Trophoblast cell (in vitro differentiated cells and primary cell): ENCODE data around the gene CCDC182.

Experiments used
- DNase-seq, 2 donors: peaks; one replicate each; pipeline ENCODE4 v3.0.0-alpha.2; 2016
- H2AFZ ChIP-seq: 2 replicates; pipeline ENCODE4 v1.6.1; 2013; ENCODE audit warnings: low read length, moderate library complexity, mild to moderate bottlenecking; ENCODE audit not compliant: insufficient read depth, poor library complexity
- H2AK5ac ChIP-seq: 2 replicates; pipeline ENCODE4 v1.6.1; 2013; ENCODE audit warnings: mild to moderate bottlenecking, low read length
- H2BK120ac ChIP-seq: 2 replicates; pipeline ENCODE4 v1.6.1; 2013; ENCODE audit warnings: low read length, mild to moderate bottlenecking, moderate library complexity; ENCODE audit not compliant: insufficient read depth, poor library complexity
- H2BK12ac ChIP-seq: 2 replicates; pipeline ENCODE4 v1.6.1; 2013; ENCODE audit warnings: mild to moderate bottlenecking, low read length, moderate library complexity
- H2BK5ac ChIP-seq: 2 replicates; pipeline ENCODE4 v1.6.1; 2013; ENCODE audit warnings: low read length, low read depth, moderate library complexity, mild to moderate bottlenecking; ENCODE audit not compliant: poor library complexity
- H3K14ac ChIP-seq: 2 replicates; pipeline ENCODE4 v1.6.1; 2013; ENCODE audit warnings: mild to moderate bottlenecking, low read length
- H3K18ac ChIP-seq: 2 replicates; pipeline ENCODE4 v1.6.1; 2013; ENCODE audit warnings: mild to moderate bottlenecking, low read length
- H3K23ac ChIP-seq: 2 replicates; pipeline ENCODE4 v1.6.1; 2013; ENCODE audit warnings: low read length
- H3K27ac ChIP-seq: 2 replicates; pipeline ENCODE4 v1.5.1; 2013; ENCODE audit warnings: low read depth, mild to moderate bottlenecking, inconsistent platforms, low read length, moderate library complexity
- H3K27me3 ChIP-seq: 2 replicates; pipeline ENCODE4 v1.6.1; 2013; ENCODE audit warnings: inconsistent platforms, mild to moderate bottlenecking, low read length, moderate library complexity; ENCODE audit not compliant: insufficient read depth
- H3K36me3 ChIP-seq, 2 experiments: 1 replicate in 1 of 2; 2 replicates in 1 of 2; pipeline ENCODE4 v1.6.1; 2013; ENCODE audit warnings: low read length in 2 of 2, mild to moderate bottlenecking in 2 of 2, moderate library complexity in 1 of 2; ENCODE audit not compliant: insufficient read depth in 2 of 2, control insufficient read depth in 1 of 2
- H3K4ac ChIP-seq: 2 replicates; pipeline ENCODE4 v1.6.1; 2013; ENCODE audit warnings: low read depth, mild to moderate bottlenecking, low read length, moderate library complexity
- H3K4me1 ChIP-seq, 2 experiments: 1 replicate in 1 of 2; 2 replicates in 1 of 2; pipeline ENCODE4 v1.6.1; 2013; ENCODE audit warnings: low read length in 2 of 2, mild to moderate bottlenecking in 2 of 2, moderate library complexity in 1 of 2; ENCODE audit not compliant: insufficient read depth in 2 of 2, control insufficient read depth in 1 of 2
- H3K4me2 ChIP-seq: 2 replicates; pipeline ENCODE4 v1.6.1; 2013; ENCODE audit warnings: inconsistent platforms, mild to moderate bottlenecking, low read length, moderate library complexity
- H3K4me3 ChIP-seq: 2 replicates; pipeline ENCODE4 v1.5.1; 2013; ENCODE audit warnings: mild to moderate bottlenecking, low read depth, low read length, inconsistent platforms
- H3K79me1 ChIP-seq: one replicate; pipeline ENCODE4 v1.6.1; 2013; ENCODE audit warnings: low read length
- H3K79me2 ChIP-seq: 2 replicates; pipeline ENCODE4 v1.6.1; 2013; ENCODE audit warnings: low read length, mild to moderate bottlenecking; ENCODE audit not compliant: control insufficient read depth, insufficient read depth, poor library complexity
- H3K9ac ChIP-seq: 2 replicates; pipeline ENCODE4 v1.6.1; 2013; ENCODE audit warnings: mild to moderate bottlenecking, low read length
- H3K9me3 ChIP-seq: 2 replicates; pipeline ENCODE4 v1.6.1; 2013; ENCODE audit warnings: low read depth, mild to moderate bottlenecking, control low read depth, inconsistent platforms, low read length; ENCODE audit not compliant: insufficient read depth
- H4K12ac ChIP-seq: 2 replicates; pipeline ENCODE4 v1.6.1; 2013; ENCODE audit warnings: low read depth, mild to moderate bottlenecking, low read length, moderate library complexity
- H4K8ac ChIP-seq: 2 replicates; pipeline ENCODE4 v1.6.1; 2013; ENCODE audit warnings: low read depth, mild to moderate bottlenecking, low read length, moderate library complexity
- H4K91ac ChIP-seq: one replicate; pipeline ENCODE4 v1.6.1; 2013; ENCODE audit warnings: low read depth, mild to moderate bottlenecking, low read length, moderate library complexity
- WGBS: extraction: QIAGEN DNeasy Blood & Tissue Kit; methylation state at CpG from one replicate; pipeline ENCODE4 v1.1.7; 2013; ENCODE audit warnings: missing lambda C conversion rate; ENCODE audit not compliant: insufficient read length, insufficient coverage; ENCODE audit errors: extremely low coverage; 5-methylcytosine and 5-hydroxymethylcytosine counted together

CCDC182 gene

DNA sequence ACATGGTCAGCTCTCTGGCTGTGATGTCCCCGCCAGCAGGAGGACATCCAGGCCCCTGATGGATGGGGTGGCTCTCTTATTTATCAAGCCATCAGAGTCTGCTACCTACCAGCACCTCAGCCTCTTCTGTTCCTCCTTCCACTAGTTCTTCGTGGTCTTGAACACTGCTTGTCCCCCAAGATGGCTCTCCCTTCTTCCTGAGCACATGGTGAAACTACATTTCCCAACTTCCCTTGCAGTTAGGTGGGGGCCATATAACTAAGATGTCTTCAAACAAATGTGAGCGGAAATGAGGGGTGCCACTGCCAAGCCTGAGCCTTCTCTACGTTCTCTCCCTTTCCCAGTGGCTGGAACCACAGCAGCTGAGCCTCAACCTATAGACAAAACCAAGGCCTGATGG is 29.8 kb upstream of the CCDC182 start:
- DNase-seq: no peak
- no peak overlapping the region for H3K4ac ChIP-seq
- H2BK120ac ChIP-seq: no peak overlapping the region

DNA sequence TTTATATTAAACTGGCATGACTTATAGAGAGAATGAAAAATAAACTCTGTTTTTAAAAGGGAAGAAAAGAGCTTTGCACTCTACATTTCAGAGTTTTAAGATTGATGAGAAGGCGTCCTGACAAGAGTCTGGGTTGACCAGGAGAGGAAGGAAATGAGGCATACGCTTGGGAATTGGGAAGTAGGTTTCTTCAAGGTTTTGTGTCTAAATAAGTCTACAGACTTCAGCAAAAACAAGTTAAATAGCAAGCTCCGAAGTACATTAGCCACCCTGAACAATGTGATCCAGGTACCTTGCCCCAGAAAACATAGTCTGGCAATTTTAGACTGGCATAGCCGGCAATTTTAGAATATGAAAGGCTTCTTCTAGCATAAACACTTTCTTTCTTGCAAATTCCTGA is 28.5 kb upstream of the CCDC182 start:
- Histone ChIP-seq H3K23ac (no peak overlapping the region), H3K9me3 (no peaks in the 10 kb centered on the region), H2AFZ (no peak overlapping the region), H3K4me2 (no peak overlapping the region), H2AK5ac (no peak overlapping the region), H2BK5ac (no peak overlapping the region), H3K79me1 (no peaks in the 10 kb centered on the region), H2BK12ac (no peak overlapping the region), H3K4ac (no peak overlapping the region), H3K4me3 (no peak overlapping the region), H3K27me3 (no peaks in the 10 kb centered on the region), H4K91ac (no peak overlapping the region), H3K9ac (no peak overlapping the region), H3K4me1 (peaks cover 2 to 8% of the 10 kb centered on the region in 2 experiments), H4K12ac (no peak overlapping the region), H3K79me2 (no peaks in the 10 kb centered on the region), H3K36me3 (no peaks in the 10 kb centered on the region), H3K14ac (no peak overlapping the region), H4K8ac (no peak overlapping the region), H3K18ac (no peak overlapping the region), H2BK120ac (no peak overlapping the region), H3K27ac (no peak overlapping the region)
- no peak for DNase-seq
- WGBS: no CpG with 5 or more reads among the region's 4 CpGs

More for the DNA sequence above, 29.8 kb upstream of the CCDC182 start:
- no peak overlapping the region for H4K8ac ChIP-seq
- H3K36me3 ChIP-seq: no peaks in the 10 kb centered on the region
- no peak overlapping the region for H3K27ac ChIP-seq
- no peak overlapping the region for H4K12ac ChIP-seq
- H2AK5ac ChIP-seq: no peak overlapping the region
- no peak overlapping the region for H3K4me2 ChIP-seq
- H3K79me1 ChIP-seq: no peaks in the 10 kb centered on the region
- no CpG with 5 or more reads among the region's 4 CpGs for WGBS
- no peak overlapping the region for H3K4me3 ChIP-seq
- H3K4me1 ChIP-seq: peaks cover 2 to 8% of the 10 kb centered on the region in 2 experiments
- H3K27me3 ChIP-seq: no peaks in the 10 kb centered on the region
- no peak overlapping the region for H2BK12ac ChIP-seq
- H3K23ac ChIP-seq: no peak overlapping the region
- no peaks in the 10 kb centered on the region for H3K9me3 ChIP-seq
- H3K79me2 ChIP-seq: no peaks in the 10 kb centered on the region
- H3K14ac ChIP-seq: no peak overlapping the region
- no peak overlapping the region for H2BK5ac ChIP-seq
- no peak overlapping the region for H3K18ac ChIP-seq
- no peak overlapping the region for H3K9ac ChIP-seq
- no peak overlapping the region for H2AFZ ChIP-seq
- no peak overlapping the region for H4K91ac ChIP-seq

DNA sequence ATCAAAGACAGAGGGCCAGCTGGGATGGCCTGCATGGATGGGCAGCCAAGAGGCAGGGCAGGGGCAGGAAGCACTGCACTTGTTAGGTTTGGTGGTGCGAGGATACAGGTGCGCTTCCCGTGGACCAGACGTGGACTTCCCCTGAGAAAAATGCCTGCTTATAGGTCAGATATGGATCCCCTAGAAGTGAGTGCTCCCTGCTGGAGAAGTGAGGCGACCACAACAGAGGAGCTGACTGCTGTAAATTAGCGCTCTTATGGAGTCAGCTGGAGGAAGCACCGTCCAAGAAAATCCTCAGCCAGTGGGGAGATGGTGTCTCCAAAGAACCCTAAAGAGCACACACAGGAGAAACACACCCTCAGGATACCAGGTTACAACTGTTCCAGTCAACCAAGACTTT is 27.7 kb upstream of the CCDC182 start:
- Histone ChIP-seq H2BK5ac (peak overlapping the region; percentile 4), H3K36me3 (no peaks in the 10 kb centered on the region), H3K14ac (peak overlapping the region; percentile 6), H3K4me3 (no peak overlapping the region), H3K79me2 (no peaks in the 10 kb centered on the region), H2BK12ac (peak overlapping the region; percentile 32), H2AK5ac (no peak overlapping the region), H3K9ac (no peak overlapping the region), H4K8ac (no peak overlapping the region), H4K12ac (no peak overlapping the region), H4K91ac (peak overlapping the region; percentile 74), H3K4me1 (peaks cover 4 to 8% of the 10 kb centered on the region in 2 experiments), H2BK120ac (peak overlapping the region; percentile 14), H2AFZ (no peak overlapping the region), H3K27ac (no peak overlapping the region), H3K4ac (no peak overlapping the region), H3K23ac (no peak overlapping the region), H3K9me3 (no peaks in the 10 kb centered on the region), H3K18ac (no peak overlapping the region), H3K27me3 (no peaks in the 10 kb centered on the region), H3K79me1 (no peaks in the 10 kb centered on the region), H3K4me2 (no peak overlapping the region)
- no CpG with 5 or more reads among the region's 7 CpGs for WGBS
- DNase-seq: no peak

DNA sequence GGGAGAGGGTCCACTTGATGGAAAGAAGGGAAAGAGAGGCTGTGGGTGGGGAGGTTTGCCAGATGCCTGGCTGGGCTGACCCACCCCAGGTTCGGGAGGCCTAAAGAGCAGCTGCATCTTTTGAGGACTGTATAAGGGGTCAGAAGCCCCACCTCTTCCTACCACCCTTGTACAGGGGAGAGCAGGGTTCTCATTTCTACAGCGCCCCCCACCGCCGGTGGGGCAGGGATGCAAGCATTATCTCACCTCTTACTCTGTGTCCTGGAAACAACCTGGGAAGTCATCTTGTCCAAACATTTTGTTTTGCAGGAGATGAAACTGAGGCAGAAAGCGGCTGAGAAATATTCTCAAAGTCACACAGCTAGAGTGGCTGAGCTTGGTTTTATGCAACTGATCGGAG is 22.5 kb upstream of the CCDC182 start:
- Histone ChIP-seq H3K18ac (no peak overlapping the region), H4K8ac (no peak overlapping the region), H3K4me2 (no peak overlapping the region), H3K27ac (no peak overlapping the region), H3K27me3 (no peaks in the 10 kb centered on the region), H2BK120ac (no peak overlapping the region), H3K4ac (no peak overlapping the region), H3K4me1 (peaks cover 3 to 4% of the 10 kb centered on the region in 2 experiments), H3K14ac (no peak overlapping the region), H4K91ac (no peak overlapping the region), H3K4me3 (no peak overlapping the region), H3K36me3 (no peaks in the 10 kb centered on the region), H3K23ac (no peak overlapping the region), H2BK5ac (no peak overlapping the region), H4K12ac (no peak overlapping the region), H2AK5ac (no peak overlapping the region), H3K79me1 (no peaks in the 10 kb centered on the region), H2BK12ac (no peak overlapping the region), H3K9ac (no peak overlapping the region), H3K9me3 (no peaks in the 10 kb centered on the region), H2AFZ (no peak overlapping the region), H3K79me2 (no peaks in the 10 kb centered on the region)
- WGBS: no CpG with 5 or more reads among the region's 6 CpGs
- DNase-seq: no peak
